NCI-H2171 treated with DMSO at 0.1 percent for 48 hours (cell line): Measurements from ENCODE around the gene DRICH1.
"Not testable (repeated sequence)": the region's sequence is repeated elsewhere in the genome, so short reads cannot be mapped to it uniquely, and the experiment has no call there.

Experiments
- DNase-seq: peaks from one replicate; lab custom pipeline; 2025; lab: John Stamatoyannopoulos, UW

Gene DRICH1

GRCh38 chr22:23649071-23649501, 17.0 kb upstream of the DRICH1 start:
- DNase-seq: no peak

GRCh38 chr22:23646526-23646925, 14.4 kb upstream of the DRICH1 start:
- DNase-seq: not testable (repeated sequence)

GRCh38 chr22:23640206-23640605, 8.1 kb upstream of the DRICH1 start:
- DNase-seq: not testable (repeated sequence)

- no peak for DNase-seq
Observed at GRCh38 chr22:23639661-23640060, 7.5 kb upstream of the DRICH1 start.

- no peak for DNase-seq
Observed at GRCh38 chr22:23638611-23639010, 6.5 kb upstream of the DRICH1 start.

GRCh38 chr22:23635291-23635690, 3.2 kb upstream of the DRICH1 start:
- DNase-seq: not testable (repeated sequence)

- not testable (repeated sequence) for DNase-seq
Observed at GRCh38 chr22:23628056-23628743, 3.9 kb downstream of the DRICH1 start.

- not testable (repeated sequence) for DNase-seq
Observed at GRCh38 chr22:23627401-23628055, 4.6 kb downstream of the DRICH1 start.

GRCh38 chr22:23626286-23626975, 5.7 kb downstream of the DRICH1 start:
- DNase-seq: no peak

GRCh38 chr22:23622634-23623033, 9.5 kb downstream of the DRICH1 start:
- peak; percentile 67 for DNase-seq

GRCh38 chr22:23621916-23622315, 10.2 kb downstream of the DRICH1 start:
- not testable (repeated sequence) for DNase-seq

GRCh38 chr22:23621082-23621780, 10.9 kb downstream of the DRICH1 start:
- DNase-seq: no peak

- no peak for DNase-seq
Observed at GRCh38 chr22:23613193-23613972, 18.7 kb downstream of the DRICH1 start.

GRCh38 chr22:23609983-23610781, 21.9 kb downstream of the DRICH1 start:
- no peak for DNase-seq

- DNase-seq: no peak
Observed at GRCh38 chr22:23608583-23608982, 23.5 kb downstream of the DRICH1 start.

- no peak for DNase-seq
Observed at GRCh38 chr22:23606204-23607131, 25.7 kb downstream of the DRICH1 start.

- no peak for DNase-seq
Observed at GRCh38 chr22:23604939-23605712, 27.0 kb downstream of the DRICH1 start.

- no peak for DNase-seq
Observed at GRCh38 chr22:23603266-23603665, 28.9 kb downstream of the DRICH1 start.
